ENCODE measurements around the gene APH1B.

The APH1B gene

GRCh38 chr15:63335543-63336240, 58.3 kb downstream of the APH1B start:
- no peaks in the 10 kb centered on the region for H3K36me3 ChIP-seq (ENCODE audit: control insufficient read depth in 2 of 2, insufficient read depth in 1 of 2, low read length in 2 of 2)
- no peak for TF ChIP-seq ZNF266 (tag by site-specific recombination; IDR thresholded peaks at IDR 0.05; ENCODE audit: low read depth)
- TF ChIP-seq INSM2 (tag by site-specific recombination; IDR thresholded peaks at IDR 0.05): no peak
- TF ChIP-seq AEBP2 (tag by site-specific recombination; IDR thresholded peaks at IDR 0.05; ENCODE audit: borderline replicate concordance): no peak
- TF ChIP-seq SETDB1 (IDR thresholded peaks at IDR 0.05; ENCODE audit: insufficient read length, low read length): no peak
- no peak for TF ChIP-seq ZNF555 (tag by site-specific recombination; conservative IDR thresholded peaks at IDR 0.05)
- no peak for TF ChIP-seq ZNF610 (tag by site-specific recombination; IDR thresholded peaks at IDR 0.05; ENCODE audit: borderline replicate concordance)
- TF ChIP-seq ZNF626 (tag by site-specific recombination; IDR thresholded peaks at IDR 0.05): no peak
- TF ChIP-seq, protein P1, sequence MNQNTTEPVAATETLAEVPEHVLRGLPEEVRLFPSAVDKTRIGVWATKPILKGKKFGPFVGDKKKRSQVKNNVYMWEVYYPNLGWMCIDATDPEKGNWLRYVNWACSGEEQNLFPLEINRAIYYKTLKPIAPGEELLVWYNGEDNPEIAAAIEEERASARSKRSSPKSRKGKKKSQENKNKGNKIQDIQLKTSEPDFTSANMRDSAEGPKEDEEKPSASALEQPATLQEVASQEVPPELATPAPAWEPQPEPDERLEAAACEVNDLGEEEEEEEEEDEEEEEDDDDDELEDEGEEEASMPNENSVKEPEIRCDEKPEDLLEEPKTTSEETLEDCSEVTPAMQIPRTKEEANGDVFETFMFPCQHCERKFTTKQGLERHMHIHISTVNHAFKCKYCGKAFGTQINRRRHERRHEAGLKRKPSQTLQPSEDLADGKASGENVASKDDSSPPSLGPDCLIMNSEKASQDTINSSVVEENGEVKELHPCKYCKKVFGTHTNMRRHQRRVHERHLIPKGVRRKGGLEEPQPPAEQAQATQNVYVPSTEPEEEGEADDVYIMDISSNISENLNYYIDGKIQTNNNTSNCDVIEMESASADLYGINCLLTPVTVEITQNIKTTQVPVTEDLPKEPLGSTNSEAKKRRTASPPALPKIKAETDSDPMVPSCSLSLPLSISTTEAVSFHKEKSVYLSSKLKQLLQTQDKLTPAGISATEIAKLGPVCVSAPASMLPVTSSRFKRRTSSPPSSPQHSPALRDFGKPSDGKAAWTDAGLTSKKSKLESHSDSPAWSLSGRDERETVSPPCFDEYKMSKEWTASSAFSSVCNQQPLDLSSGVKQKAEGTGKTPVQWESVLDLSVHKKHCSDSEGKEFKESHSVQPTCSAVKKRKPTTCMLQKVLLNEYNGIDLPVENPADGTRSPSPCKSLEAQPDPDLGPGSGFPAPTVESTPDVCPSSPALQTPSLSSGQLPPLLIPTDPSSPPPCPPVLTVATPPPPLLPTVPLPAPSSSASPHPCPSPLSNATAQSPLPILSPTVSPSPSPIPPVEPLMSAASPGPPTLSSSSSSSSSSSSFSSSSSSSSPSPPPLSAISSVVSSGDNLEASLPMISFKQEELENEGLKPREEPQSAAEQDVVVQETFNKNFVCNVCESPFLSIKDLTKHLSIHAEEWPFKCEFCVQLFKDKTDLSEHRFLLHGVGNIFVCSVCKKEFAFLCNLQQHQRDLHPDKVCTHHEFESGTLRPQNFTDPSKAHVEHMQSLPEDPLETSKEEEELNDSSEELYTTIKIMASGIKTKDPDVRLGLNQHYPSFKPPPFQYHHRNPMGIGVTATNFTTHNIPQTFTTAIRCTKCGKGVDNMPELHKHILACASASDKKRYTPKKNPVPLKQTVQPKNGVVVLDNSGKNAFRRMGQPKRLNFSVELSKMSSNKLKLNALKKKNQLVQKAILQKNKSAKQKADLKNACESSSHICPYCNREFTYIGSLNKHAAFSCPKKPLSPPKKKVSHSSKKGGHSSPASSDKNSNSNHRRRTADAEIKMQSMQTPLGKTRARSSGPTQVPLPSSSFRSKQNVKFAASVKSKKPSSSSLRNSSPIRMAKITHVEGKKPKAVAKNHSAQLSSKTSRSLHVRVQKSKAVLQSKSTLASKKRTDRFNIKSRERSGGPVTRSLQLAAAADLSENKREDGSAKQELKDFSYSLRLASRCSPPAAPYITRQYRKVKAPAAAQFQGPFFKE (tag by site-specific recombination; IDR thresholded peaks at IDR 0.05; ENCODE audit: borderline replicate concordance): no peak
- no peak for TF ChIP-seq FEZF1 (tag by site-specific recombination; IDR thresholded peaks at IDR 0.05)
- TF ChIP-seq ZSCAN16 (tag by site-specific recombination; IDR thresholded peaks at IDR 0.05): no peak
- no peak for TF ChIP-seq ZNF426 (tag by site-specific recombination; IDR thresholded peaks at IDR 0.05)
- TF ChIP-seq ZNF335 (tag by site-specific recombination; conservative IDR thresholded peaks at IDR 0.05): no peak
- no peak for TF ChIP-seq ZFP41 (tag by site-specific recombination; IDR thresholded peaks at IDR 0.05; ENCODE audit: borderline replicate concordance)
- TF ChIP-seq, protein P2, sequence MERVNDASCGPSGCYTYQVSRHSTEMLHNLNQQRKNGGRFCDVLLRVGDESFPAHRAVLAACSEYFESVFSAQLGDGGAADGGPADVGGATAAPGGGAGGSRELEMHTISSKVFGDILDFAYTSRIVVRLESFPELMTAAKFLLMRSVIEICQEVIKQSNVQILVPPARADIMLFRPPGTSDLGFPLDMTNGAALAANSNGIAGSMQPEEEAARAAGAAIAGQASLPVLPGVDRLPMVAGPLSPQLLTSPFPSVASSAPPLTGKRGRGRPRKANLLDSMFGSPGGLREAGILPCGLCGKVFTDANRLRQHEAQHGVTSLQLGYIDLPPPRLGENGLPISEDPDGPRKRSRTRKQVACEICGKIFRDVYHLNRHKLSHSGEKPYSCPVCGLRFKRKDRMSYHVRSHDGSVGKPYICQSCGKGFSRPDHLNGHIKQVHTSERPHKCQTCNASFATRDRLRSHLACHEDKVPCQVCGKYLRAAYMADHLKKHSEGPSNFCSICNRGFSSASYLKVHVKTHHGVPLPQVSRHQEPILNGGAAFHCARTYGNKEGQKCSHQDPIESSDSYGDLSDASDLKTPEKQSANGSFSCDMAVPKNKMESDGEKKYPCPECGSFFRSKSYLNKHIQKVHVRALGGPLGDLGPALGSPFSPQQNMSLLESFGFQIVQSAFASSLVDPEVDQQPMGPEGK (tag by site-specific recombination; IDR thresholded peaks at IDR 0.05): no peak
- TF ChIP-seq HOXD13 (CRISPR knock-in tag; IDR thresholded peaks at IDR 0.05; ENCODE audit: borderline replicate concordance): no peak
- TF ChIP-seq, protein P3, sequence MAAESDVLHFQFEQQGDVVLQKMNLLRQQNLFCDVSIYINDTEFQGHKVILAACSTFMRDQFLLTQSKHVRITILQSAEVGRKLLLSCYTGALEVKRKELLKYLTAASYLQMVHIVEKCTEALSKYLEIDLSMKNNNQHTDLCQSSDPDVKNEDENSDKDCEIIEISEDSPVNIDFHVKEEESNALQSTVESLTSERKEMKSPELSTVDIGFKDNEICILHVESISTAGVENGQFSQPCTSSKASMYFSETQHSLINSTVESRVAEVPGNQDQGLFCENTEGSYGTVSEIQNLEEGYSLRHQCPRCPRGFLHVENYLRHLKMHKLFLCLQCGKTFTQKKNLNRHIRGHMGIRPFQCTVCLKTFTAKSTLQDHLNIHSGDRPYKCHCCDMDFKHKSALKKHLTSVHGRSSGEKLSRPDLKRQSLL (tag by site-specific recombination; IDR thresholded peaks at IDR 0.05): no peak
- TF ChIP-seq, protein P4, sequence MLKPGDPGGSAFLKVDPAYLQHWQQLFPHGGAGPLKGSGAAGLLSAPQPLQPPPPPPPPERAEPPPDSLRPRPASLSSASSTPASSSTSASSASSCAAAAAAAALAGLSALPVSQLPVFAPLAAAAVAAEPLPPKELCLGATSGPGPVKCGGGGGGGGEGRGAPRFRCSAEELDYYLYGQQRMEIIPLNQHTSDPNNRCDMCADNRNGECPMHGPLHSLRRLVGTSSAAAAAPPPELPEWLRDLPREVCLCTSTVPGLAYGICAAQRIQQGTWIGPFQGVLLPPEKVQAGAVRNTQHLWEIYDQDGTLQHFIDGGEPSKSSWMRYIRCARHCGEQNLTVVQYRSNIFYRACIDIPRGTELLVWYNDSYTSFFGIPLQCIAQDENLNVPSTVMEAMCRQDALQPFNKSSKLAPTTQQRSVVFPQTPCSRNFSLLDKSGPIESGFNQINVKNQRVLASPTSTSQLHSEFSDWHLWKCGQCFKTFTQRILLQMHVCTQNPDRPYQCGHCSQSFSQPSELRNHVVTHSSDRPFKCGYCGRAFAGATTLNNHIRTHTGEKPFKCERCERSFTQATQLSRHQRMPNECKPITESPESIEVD (tag by site-specific recombination; IDR thresholded peaks at IDR 0.05): no peak
- H3K4me3 ChIP-seq (ENCODE audit: low read depth, low read length): no peak overlapping the region
- ChIA-PET POLR2A (no interaction called here), CTCF (no interaction called here)
- H3K9me3 ChIP-seq (ENCODE audit: control insufficient read depth, insufficient read depth, low read depth, low read length): no peaks in the 10 kb centered on the region
- H3K4me1 ChIP-seq (ENCODE audit: control insufficient read depth, insufficient read depth, low read length): no peaks in the 10 kb centered on the region
- H3K27ac ChIP-seq (ENCODE audit: extremely low read depth, low read depth, low read length): no peak overlapping the region
